ENCODE measurements around the gene SDSL.

- TF ChIP-seq CTCF (IDR thresholded peaks at IDR 0.05): no peak
- no peak for TF ChIP-seq POLR2A (IDR thresholded peaks at IDR 0.05)
Observed at GRCh38 chr12:113462998-113463745, 41.0 kb downstream of the SDSL start.

All from Peyer's patch (tissue), 4 donors.